ENCODE measurements around the gene CCDC3.

- TF ChIP-seq POLR2A (IDR thresholded peaks at IDR 0.05; ENCODE audit: low read length), result no peak
- no peak for TF ChIP-seq BHLHE40 (IDR thresholded peaks at IDR 0.05; ENCODE audit: low read depth, low read length)
- no peak for TF ChIP-seq CTCF (IDR thresholded peaks at IDR 0.05)
- TF ChIP-seq MAX (IDR thresholded peaks at IDR 0.05), result no peak
- TF ChIP-seq POLR2AphosphoS2 (conservative IDR thresholded peaks at IDR 0.05; ENCODE audit: low read length), result no peak
Measured at GRCh38 chr10:13016426-13016825, 14.9 kb upstream of the CCDC3 start.
